ENCODE results near the gene PTGER2.

Gene PTGER2

DNA sequence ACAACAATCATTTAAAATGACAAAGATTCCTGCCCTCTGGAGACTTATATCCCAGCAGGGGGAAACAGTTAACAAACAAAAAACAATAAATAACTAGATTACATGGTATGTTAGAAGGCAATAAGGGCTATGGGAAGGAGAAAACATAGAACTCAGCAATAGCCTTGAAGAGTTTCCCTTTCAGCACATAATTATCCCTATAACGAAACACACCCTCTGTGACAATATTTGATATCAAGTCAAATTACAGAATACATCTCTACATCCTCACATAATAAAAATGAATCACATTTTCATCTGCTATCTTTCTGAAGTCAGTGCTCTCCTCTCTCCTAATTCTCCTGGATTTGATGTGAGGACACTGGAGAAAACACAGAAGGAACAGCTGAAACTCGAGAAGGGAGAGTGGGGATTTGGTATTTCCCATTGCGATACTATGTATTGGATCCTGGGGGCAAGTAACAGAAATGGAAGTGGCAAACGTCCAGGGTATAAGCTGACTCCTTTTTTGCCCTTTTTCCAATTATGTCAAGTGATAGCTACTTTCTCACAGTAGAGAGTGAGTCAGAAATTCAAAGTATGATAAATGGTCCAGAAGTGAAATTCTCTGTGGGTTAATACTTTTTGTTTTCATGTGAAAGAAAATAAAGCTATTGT, 9.7 kb upstream of the PTGER2 start:
- Histone ChIP-seq H3K9me3 (ENCODE audit: control insufficient read depth in 2 of 2, low read length in 2 of 2) (no peaks in the 10 kb centered on the region), H3K4me1 (ENCODE audit: control insufficient read depth in 2 of 2, insufficient read depth in 2 of 2, low read length in 2 of 2) (peaks cover 0 to 21% of the 10 kb centered on the region in 2 donors), H3K9ac (ENCODE audit: low read depth in 1 of 2, low read length in 2 of 2) (no peak overlapping the region), H3K36me3 (ENCODE audit: control insufficient read depth in 2 of 2, insufficient read depth in 2 of 2, low read length in 2 of 2) (no peaks in the 10 kb centered on the region), H3K27ac (ENCODE audit: low read depth in 2 of 2, low read length in 2 of 2) (no peak overlapping the region), H3K4me3 (ENCODE audit: low read length in 2 of 2) (no peak overlapping the region), H3K27me3 (ENCODE audit: control insufficient read depth in 2 of 2, insufficient read depth in 2 of 2, low read length in 2 of 2) (no peaks in the 10 kb centered on the region)

DNA sequence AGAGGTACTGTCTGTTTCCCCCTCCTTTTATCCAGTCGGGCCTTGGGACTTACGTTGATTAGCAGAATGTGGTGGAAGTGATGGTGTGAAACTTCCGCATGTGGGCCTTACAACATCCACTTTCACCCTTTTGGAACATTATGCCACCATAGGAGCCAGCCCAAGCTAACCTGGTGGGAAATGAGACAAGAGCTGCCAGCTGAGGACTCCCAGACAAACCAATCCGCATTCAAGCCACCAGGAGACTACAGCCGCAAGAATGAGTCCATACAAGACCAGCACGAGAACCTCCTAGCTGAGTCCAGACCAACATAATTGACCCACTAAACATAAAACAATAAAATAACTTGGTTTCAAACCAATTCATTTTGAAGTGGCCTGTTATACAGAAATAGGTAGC, 9.1 kb upstream of the PTGER2 start:
- no peaks in the 10 kb centered on the region for H3K27me3 ChIP-seq (ENCODE audit: control insufficient read depth in 2 of 2, insufficient read depth in 2 of 2, low read length in 2 of 2)
- H3K4me1 ChIP-seq (ENCODE audit: control insufficient read depth in 2 of 2, insufficient read depth in 2 of 2, low read length in 2 of 2) = peaks cover 0 to 21% of the 10 kb centered on the region in 2 donors
- no peak overlapping the region for H3K27ac ChIP-seq (ENCODE audit: low read depth in 2 of 2, low read length in 2 of 2)
- no peak overlapping the region for H3K4me3 ChIP-seq (ENCODE audit: low read length in 2 of 2)
- H3K36me3 ChIP-seq (ENCODE audit: control insufficient read depth in 2 of 2, insufficient read depth in 2 of 2, low read length in 2 of 2) = no peaks in the 10 kb centered on the region
- no peak overlapping the region for H3K9ac ChIP-seq (ENCODE audit: low read depth in 1 of 2, low read length in 2 of 2)
- no peaks in the 10 kb centered on the region for H3K9me3 ChIP-seq (ENCODE audit: control insufficient read depth in 2 of 2, low read length in 2 of 2)

DNA sequence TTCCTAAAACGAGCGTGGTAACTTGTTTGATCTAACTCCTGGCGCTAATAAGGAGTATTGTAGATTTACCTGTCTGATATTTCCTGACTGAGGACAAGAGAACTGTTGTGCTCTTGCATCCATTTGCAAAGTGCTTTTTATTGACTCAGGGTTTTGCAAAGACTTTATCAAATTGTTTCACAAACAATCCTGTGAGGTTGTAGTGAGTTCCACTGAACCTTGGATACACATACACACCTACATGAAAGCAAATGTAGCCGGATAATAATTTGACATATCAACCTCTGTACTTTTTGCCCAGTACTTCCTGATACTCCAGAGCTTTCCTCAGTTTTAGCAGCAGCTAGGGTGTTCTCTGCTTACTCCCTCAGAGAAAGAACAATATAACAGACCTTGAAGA, 6.7 kb upstream of the PTGER2 start:
- Histone ChIP-seq H3K4me3 (ENCODE audit: low read length in 2 of 2) (no peak overlapping the region), H3K36me3 (ENCODE audit: control insufficient read depth in 2 of 2, insufficient read depth in 2 of 2, low read length in 2 of 2) (no peaks in the 10 kb centered on the region), H3K27ac (ENCODE audit: low read depth in 2 of 2, low read length in 2 of 2) (peak overlapping the region in 1 of 2 donors; percentile 6), H3K4me1 (ENCODE audit: control insufficient read depth in 2 of 2, insufficient read depth in 2 of 2, low read length in 2 of 2) (peaks cover 0 to 27% of the 10 kb centered on the region in 2 donors), H3K9me3 (ENCODE audit: control insufficient read depth in 2 of 2, low read length in 2 of 2) (no peaks in the 10 kb centered on the region), H3K27me3 (ENCODE audit: control insufficient read depth in 2 of 2, insufficient read depth in 2 of 2, low read length in 2 of 2) (no peaks in the 10 kb centered on the region), H3K9ac (ENCODE audit: low read depth in 1 of 2, low read length in 2 of 2) (no peak overlapping the region)

DNA sequence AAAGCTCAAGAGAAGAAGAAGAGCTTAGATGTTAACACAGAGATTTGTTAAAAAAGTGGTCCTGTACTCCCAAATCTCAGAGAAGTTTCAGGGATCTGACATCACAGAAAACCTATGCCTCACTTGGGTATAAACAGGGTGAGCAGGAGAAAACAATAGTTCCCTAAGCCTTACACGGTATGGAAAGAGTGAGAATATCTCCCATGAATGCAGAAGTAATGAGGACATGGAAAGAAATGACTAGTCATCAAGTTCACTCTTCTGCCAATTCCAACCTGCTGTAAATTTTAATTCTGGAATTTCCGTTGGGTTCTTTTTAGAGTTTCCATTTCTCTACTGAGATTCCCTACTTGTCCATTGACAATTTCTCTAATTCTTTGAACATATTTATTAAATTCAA, 6.2 kb upstream of the PTGER2 start:
- Histone ChIP-seq H3K27ac (ENCODE audit: low read depth in 2 of 2, low read length in 2 of 2) (peak overlapping the region in 1 of 2 donors; percentile 6), H3K4me1 (ENCODE audit: control insufficient read depth in 2 of 2, insufficient read depth in 2 of 2, low read length in 2 of 2) (peaks cover 0 to 30% of the 10 kb centered on the region in 2 donors)

DNA sequence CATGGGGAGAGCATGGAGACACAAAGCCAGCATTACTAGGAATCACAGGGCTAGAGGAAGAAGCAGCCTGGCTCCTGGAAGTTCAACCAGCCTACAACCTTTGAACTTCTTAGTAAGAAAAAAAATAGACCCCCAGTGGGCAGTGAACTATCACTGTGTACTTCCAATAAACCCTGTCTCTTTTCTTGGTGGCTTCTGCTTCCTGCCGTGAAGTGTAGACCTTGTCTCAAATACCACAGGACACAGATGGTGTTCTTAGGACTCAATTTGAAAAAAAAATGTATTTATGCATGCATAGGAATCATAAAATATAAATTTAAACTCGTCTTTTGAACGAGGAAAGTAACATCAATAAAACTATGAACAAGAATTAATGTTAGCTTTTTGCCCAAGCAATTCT, 3.6 kb upstream of the PTGER2 start:
- H3K9ac ChIP-seq (ENCODE audit: low read depth in 1 of 2, low read length in 2 of 2) = no peak overlapping the region
- peaks cover 2 to 7% of the 10 kb centered on the region in 2 donors for H3K27me3 ChIP-seq (ENCODE audit: control insufficient read depth in 2 of 2, insufficient read depth in 2 of 2, low read length in 2 of 2)
- H3K27ac ChIP-seq (ENCODE audit: low read depth in 2 of 2, low read length in 2 of 2) = no peak overlapping the region
- H3K9me3 ChIP-seq (ENCODE audit: control insufficient read depth in 2 of 2, low read length in 2 of 2) = no peaks in the 10 kb centered on the region
- H3K36me3 ChIP-seq (ENCODE audit: control insufficient read depth in 2 of 2, insufficient read depth in 2 of 2, low read length in 2 of 2) = no peaks in the 10 kb centered on the region
- H3K4me3 ChIP-seq (ENCODE audit: low read length in 2 of 2) = no peak overlapping the region
- H3K4me1 ChIP-seq (ENCODE audit: control insufficient read depth in 2 of 2, insufficient read depth in 2 of 2, low read length in 2 of 2) = peaks cover 10 to 38% of the 10 kb centered on the region in 2 donors

More for the DNA sequence above, 6.2 kb upstream of the PTGER2 start:
- Histone ChIP-seq H3K9me3 (ENCODE audit: control insufficient read depth in 2 of 2, low read length in 2 of 2) (no peaks in the 10 kb centered on the region), H3K9ac (ENCODE audit: low read depth in 1 of 2, low read length in 2 of 2) (no peak overlapping the region), H3K27me3 (ENCODE audit: control insufficient read depth in 2 of 2, insufficient read depth in 2 of 2, low read length in 2 of 2) (peaks cover under 1% of the 10 kb centered on the region in 2 donors), H3K36me3 (ENCODE audit: control insufficient read depth in 2 of 2, insufficient read depth in 2 of 2, low read length in 2 of 2) (no peaks in the 10 kb centered on the region), H3K4me3 (ENCODE audit: low read length in 2 of 2) (no peak overlapping the region)

DNA sequence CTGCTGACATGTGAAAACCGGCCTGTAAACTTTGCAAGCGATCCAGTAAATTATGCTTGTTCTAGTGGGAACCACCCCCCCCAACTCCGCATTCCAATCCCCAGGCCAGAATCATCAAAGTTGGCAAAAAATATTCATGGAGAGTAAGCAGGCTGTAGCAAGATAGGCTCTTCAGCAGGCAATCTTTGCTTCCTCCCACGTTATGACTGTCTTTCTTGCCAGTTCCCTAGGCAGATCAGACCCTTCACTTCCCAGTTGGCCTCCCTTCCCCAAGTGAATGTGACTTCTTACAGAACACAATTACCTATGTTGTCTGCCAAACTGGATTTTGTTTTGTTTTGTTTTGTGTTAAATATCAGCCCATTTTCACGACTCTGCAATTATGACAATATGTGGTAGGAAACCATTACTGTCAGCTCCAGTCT, 1.2 kb upstream of the PTGER2 start:
- Histone ChIP-seq H3K27me3 (ENCODE audit: control insufficient read depth in 2 of 2, insufficient read depth in 2 of 2, low read length in 2 of 2) (peaks cover 2 to 11% of the 10 kb centered on the region in 2 donors), H3K4me1 (ENCODE audit: control insufficient read depth in 2 of 2, insufficient read depth in 2 of 2, low read length in 2 of 2) (peaks cover 12 to 30% of the 10 kb centered on the region in 2 donors), H3K27ac (ENCODE audit: low read depth in 2 of 2, low read length in 2 of 2) (peak overlapping the region; percentile 66 to 82), H3K9me3 (ENCODE audit: control insufficient read depth in 2 of 2, low read length in 2 of 2) (no peaks in the 10 kb centered on the region), H3K36me3 (ENCODE audit: control insufficient read depth in 2 of 2, insufficient read depth in 2 of 2, low read length in 2 of 2) (no peaks in the 10 kb centered on the region), H3K9ac (ENCODE audit: low read depth in 1 of 2, low read length in 2 of 2) (peak overlapping the region; percentile 2 to 59), H3K4me3 (ENCODE audit: low read length in 2 of 2) (peak overlapping the region; percentile 74 to 84)

DNA sequence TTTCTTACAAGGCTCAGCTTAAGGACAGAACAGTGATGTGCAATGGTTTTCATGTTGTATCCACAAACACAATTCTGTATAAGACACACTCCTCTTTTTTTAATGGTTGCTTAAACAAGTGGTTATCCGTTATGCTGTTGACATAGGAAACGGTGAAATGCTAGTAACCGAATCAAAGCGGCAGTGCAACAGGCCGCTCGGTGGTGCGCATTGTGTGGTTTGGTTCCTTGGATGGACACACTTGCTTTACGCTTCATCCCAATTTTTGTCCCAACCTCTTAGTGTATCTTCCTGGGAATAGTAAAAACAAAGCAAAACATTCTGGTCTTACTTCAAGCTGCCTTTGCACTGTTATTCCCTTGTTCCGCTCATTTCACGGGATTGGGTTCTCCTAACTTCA, 650 bp upstream of the PTGER2 start:
- Histone ChIP-seq H3K27ac (ENCODE audit: low read depth in 2 of 2, low read length in 2 of 2) (peak overlapping the region; percentile 66 to 82), H3K27me3 (ENCODE audit: control insufficient read depth in 2 of 2, insufficient read depth in 2 of 2, low read length in 2 of 2) (peaks cover 2 to 11% of the 10 kb centered on the region in 2 donors), H3K36me3 (ENCODE audit: control insufficient read depth in 2 of 2, insufficient read depth in 2 of 2, low read length in 2 of 2) (no peaks in the 10 kb centered on the region), H3K9me3 (ENCODE audit: control insufficient read depth in 2 of 2, low read length in 2 of 2) (no peaks in the 10 kb centered on the region), H3K9ac (ENCODE audit: low read depth in 1 of 2, low read length in 2 of 2) (peak overlapping the region; percentile 59 to 60), H3K4me3 (ENCODE audit: low read length in 2 of 2) (peak overlapping the region; percentile 74 to 84), H3K4me1 (ENCODE audit: control insufficient read depth in 2 of 2, insufficient read depth in 2 of 2, low read length in 2 of 2) (peaks cover 12 to 29% of the 10 kb centered on the region in 2 donors)

DNA sequence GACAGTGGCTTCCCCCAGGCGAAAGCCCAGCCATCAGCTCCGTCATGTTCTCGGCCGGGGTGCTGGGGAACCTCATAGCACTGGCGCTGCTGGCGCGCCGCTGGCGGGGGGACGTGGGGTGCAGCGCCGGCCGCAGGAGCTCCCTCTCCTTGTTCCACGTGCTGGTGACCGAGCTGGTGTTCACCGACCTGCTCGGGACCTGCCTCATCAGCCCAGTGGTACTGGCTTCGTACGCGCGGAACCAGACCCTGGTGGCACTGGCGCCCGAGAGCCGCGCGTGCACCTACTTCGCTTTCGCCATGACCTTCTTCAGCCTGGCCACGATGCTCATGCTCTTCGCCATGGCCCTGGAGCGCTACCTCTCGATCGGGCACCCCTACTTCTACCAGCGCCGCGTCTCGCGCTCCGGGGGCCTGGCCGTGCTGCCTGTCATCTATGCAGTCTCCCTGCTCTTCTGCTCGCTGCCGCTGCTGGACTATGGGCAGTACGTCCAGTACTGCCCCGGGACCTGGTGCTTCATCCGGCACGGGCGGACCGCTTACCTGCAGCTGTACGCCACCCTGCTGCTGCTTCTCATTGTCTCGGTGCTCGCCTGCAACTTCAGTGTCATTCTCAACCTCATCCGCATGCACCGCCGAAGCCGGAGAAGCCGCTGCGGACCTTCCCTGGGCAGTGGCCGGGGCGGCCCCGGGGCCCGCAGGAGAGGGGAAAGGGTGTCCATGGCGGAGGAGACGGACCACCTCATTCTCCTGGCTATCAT, 663 bp downstream of the PTGER2 start:
- Histone ChIP-seq H3K4me1 (ENCODE audit: control insufficient read depth in 2 of 2, insufficient read depth in 2 of 2, low read length in 2 of 2) (peaks cover 12 to 29% of the 10 kb centered on the region in 2 donors), H3K27ac (ENCODE audit: low read depth in 2 of 2, low read length in 2 of 2) (peak overlapping the region; percentile 66 to 82), H3K9me3 (ENCODE audit: control insufficient read depth in 2 of 2, low read length in 2 of 2) (no peaks in the 10 kb centered on the region), H3K36me3 (ENCODE audit: control insufficient read depth in 2 of 2, insufficient read depth in 2 of 2, low read length in 2 of 2) (no peaks in the 10 kb centered on the region), H3K27me3 (ENCODE audit: control insufficient read depth in 2 of 2, insufficient read depth in 2 of 2, low read length in 2 of 2) (peaks cover 2 to 11% of the 10 kb centered on the region in 2 donors), H3K4me3 (ENCODE audit: low read length in 2 of 2) (peak overlapping the region; percentile 74 to 84), H3K9ac (ENCODE audit: low read depth in 1 of 2, low read length in 2 of 2) (peak overlapping the region; percentile 59 to 71)

DNA sequence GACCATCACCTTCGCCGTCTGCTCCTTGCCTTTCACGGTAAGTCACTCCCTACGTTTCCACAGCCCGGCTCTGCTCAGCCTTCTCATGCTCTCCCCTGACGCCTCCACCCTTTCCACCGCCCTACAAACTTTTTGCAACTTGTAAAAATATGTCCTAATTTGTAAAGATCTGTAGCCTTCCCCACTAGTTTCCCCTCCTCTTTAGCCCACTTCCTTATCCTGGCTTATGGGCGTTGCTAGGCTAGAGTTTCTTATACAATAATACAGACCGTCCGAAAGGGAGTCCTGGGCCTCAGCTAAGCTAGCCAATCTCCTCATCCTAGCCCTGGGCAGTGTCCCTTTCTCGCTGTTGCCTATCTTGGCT, 1.2 kb downstream of the PTGER2 start:
- Histone ChIP-seq H3K9me3 (ENCODE audit: control insufficient read depth in 2 of 2, low read length in 2 of 2) (no peaks in the 10 kb centered on the region), H3K27me3 (ENCODE audit: control insufficient read depth in 2 of 2, insufficient read depth in 2 of 2, low read length in 2 of 2) (peaks cover 2 to 11% of the 10 kb centered on the region in 2 donors), H3K4me1 (ENCODE audit: control insufficient read depth in 2 of 2, insufficient read depth in 2 of 2, low read length in 2 of 2) (peaks cover 12 to 29% of the 10 kb centered on the region in 2 donors), H3K9ac (ENCODE audit: low read depth in 1 of 2, low read length in 2 of 2) (peak overlapping the region; percentile 59 to 71), H3K27ac (ENCODE audit: low read depth in 2 of 2, low read length in 2 of 2) (peak overlapping the region; percentile 66 to 82), H3K4me3 (ENCODE audit: low read length in 2 of 2) (peak overlapping the region; percentile 74 to 84), H3K36me3 (ENCODE audit: control insufficient read depth in 2 of 2, insufficient read depth in 2 of 2, low read length in 2 of 2) (no peaks in the 10 kb centered on the region)

DNA sequence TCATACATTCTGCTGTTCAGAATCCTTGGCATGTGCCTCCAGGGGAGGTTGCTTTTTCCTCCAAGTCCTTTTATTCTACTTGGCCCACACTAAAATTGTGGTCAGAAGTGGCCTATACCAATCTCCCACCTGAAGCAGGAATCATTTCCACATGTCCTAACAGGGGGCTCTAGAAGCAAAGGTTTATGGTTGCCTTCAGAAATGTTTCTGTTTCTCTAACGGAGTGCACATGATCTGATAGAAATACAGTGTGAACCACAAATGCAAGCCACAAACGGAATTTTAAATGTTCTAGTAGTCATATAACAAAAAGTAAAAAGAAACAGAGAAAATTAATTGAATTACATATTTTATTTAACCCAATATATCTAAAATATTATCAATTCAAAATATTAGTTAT, 4.0 kb downstream of the PTGER2 start:
- Histone ChIP-seq H3K9ac (ENCODE audit: low read depth in 1 of 2, low read length in 2 of 2) (no peak overlapping the region), H3K27ac (ENCODE audit: low read depth in 2 of 2, low read length in 2 of 2) (peak overlapping the region in 1 of 2 donors; percentile 82), H3K4me1 (ENCODE audit: control insufficient read depth in 2 of 2, insufficient read depth in 2 of 2, low read length in 2 of 2) (peaks cover 12 to 18% of the 10 kb centered on the region in 2 donors), H3K4me3 (ENCODE audit: low read length in 2 of 2) (no peak overlapping the region), H3K27me3 (ENCODE audit: control insufficient read depth in 2 of 2, insufficient read depth in 2 of 2, low read length in 2 of 2) (peaks cover under 1 to 9% of the 10 kb centered on the region in 2 donors), H3K9me3 (ENCODE audit: control insufficient read depth in 2 of 2, low read length in 2 of 2) (no peaks in the 10 kb centered on the region), H3K36me3 (ENCODE audit: control insufficient read depth in 2 of 2, insufficient read depth in 2 of 2, low read length in 2 of 2) (no peaks in the 10 kb centered on the region)

Data from mucosa of rectum (tissue), 2 donors.